Nephron progenitor cell (in vitro differentiated cells): Measurements from ENCODE around the gene DLG1.

Source experiments
- DNase-seq: peaks from one replicate; pipeline ENCODE4 v3.0.0; 2021
- H3K27ac Mint-ChIP-seq: 2 replicates; pipeline ENCODE4 v1.8.0; 2021; ENCODE audit warnings: mild to moderate bottlenecking, moderate library complexity, mixed read lengths
- H3K27me3 Mint-ChIP-seq: 2 replicates; pipeline ENCODE4 v1.8.0; 2021; ENCODE audit warnings: mild to moderate bottlenecking, low read depth, mixed read lengths; ENCODE audit not compliant: poor library complexity
- H3K36me3 Mint-ChIP-seq: 2 replicates; pipeline ENCODE4 v1.8.0; 2021; ENCODE audit warnings: low read depth, mixed read lengths
- H3K4me1 Mint-ChIP-seq: 2 replicates; pipeline ENCODE4 v1.8.0; 2021; ENCODE audit warnings: mixed read lengths
- H3K4me3 Mint-ChIP-seq: 2 replicates; pipeline ENCODE4 v1.8.0; 2021; ENCODE audit warnings: mild to moderate bottlenecking, moderate library complexity, mixed read lengths
- H3K9me3 Mint-ChIP-seq: 2 replicates; pipeline ENCODE4 v1.8.0; 2021; ENCODE audit warnings: mild to moderate bottlenecking, moderate library complexity, mixed read lengths
- CTCF ChIP-seq: fragments of 200-600 bp; sonication (generic); IDR thresholded peaks from 2 replicates; pipeline ENCODE4 v1.5.0; 2021; ENCODE audit warnings: antibody characterized with exemption

DLG1 gene

GRCh38 chr3:197175503-197175902 lies 122.9 kb downstream of the DLG1 start:
- Mint-ChIP-seq H3K4me1 (peaks cover 5% of the 10 kb centered on the region), H3K36me3 (peaks cover 7% of the 10 kb centered on the region), H3K9me3 (no peaks in the 10 kb centered on the region), H3K27me3 (no peaks in the 10 kb centered on the region), H3K4me3 (no peak overlapping the region), H3K27ac (no peak overlapping the region)
- no peak for TF ChIP-seq CTCF
- DNase-seq = no peak

- no peak for TF ChIP-seq CTCF
- no peaks in the 10 kb centered on the region for H3K27me3 Mint-ChIP-seq
- no peak overlapping the region for H3K4me3 Mint-ChIP-seq
- no peak for DNase-seq
- peaks cover 5% of the 10 kb centered on the region for H3K4me1 Mint-ChIP-seq
- H3K36me3 Mint-ChIP-seq = peaks cover 13% of the 10 kb centered on the region
- no peaks in the 10 kb centered on the region for H3K9me3 Mint-ChIP-seq
- H3K27ac Mint-ChIP-seq = no peak overlapping the region
These were observed 123.5 kb downstream of the DLG1 start for GRCh38 chr3:197174927-197175326.

GRCh38 chr3:197173620-197174019 lies 124.8 kb downstream of the DLG1 start:
- DNase-seq = no peak
- H3K4me1 Mint-ChIP-seq = peaks cover 5% of the 10 kb centered on the region
- no peak for TF ChIP-seq CTCF
- no peaks in the 10 kb centered on the region for H3K27me3 Mint-ChIP-seq
- peaks cover 13% of the 10 kb centered on the region for H3K36me3 Mint-ChIP-seq
- H3K27ac Mint-ChIP-seq = no peak overlapping the region
- H3K9me3 Mint-ChIP-seq = no peaks in the 10 kb centered on the region
- H3K4me3 Mint-ChIP-seq = no peak overlapping the region

GRCh38 chr3:197171481-197172067 lies 126.8 kb downstream of the DLG1 start:
- Mint-ChIP-seq H3K9me3 (no peaks in the 10 kb centered on the region), H3K4me1 (peaks cover 12% of the 10 kb centered on the region), H3K27me3 (no peaks in the 10 kb centered on the region), H3K4me3 (no peak overlapping the region), H3K36me3 (peaks cover 17% of the 10 kb centered on the region), H3K27ac (no peak overlapping the region)
- no peak for TF ChIP-seq CTCF
- no peak for DNase-seq

- H3K4me1 Mint-ChIP-seq = peaks cover 7% of the 10 kb centered on the region
- no peaks in the 10 kb centered on the region for H3K27me3 Mint-ChIP-seq
- H3K27ac Mint-ChIP-seq = no peak overlapping the region
- no peak for TF ChIP-seq CTCF
- peaks cover 36% of the 10 kb centered on the region for H3K36me3 Mint-ChIP-seq
- H3K9me3 Mint-ChIP-seq = no peaks in the 10 kb centered on the region
- H3K4me3 Mint-ChIP-seq = no peak overlapping the region
- DNase-seq = no peak
These were observed 129.4 kb downstream of the DLG1 start for GRCh38 chr3:197169028-197169427.

- no peak for DNase-seq
- no peak overlapping the region for H3K27ac Mint-ChIP-seq
- peaks cover 7% of the 10 kb centered on the region for H3K4me1 Mint-ChIP-seq
- no peaks in the 10 kb centered on the region for H3K27me3 Mint-ChIP-seq
- TF ChIP-seq CTCF = no peak
- H3K4me3 Mint-ChIP-seq = no peak overlapping the region
- no peaks in the 10 kb centered on the region for H3K9me3 Mint-ChIP-seq
- peaks cover 40% of the 10 kb centered on the region for H3K36me3 Mint-ChIP-seq
These were observed 129.8 kb downstream of the DLG1 start for GRCh38 chr3:197168606-197169005.
